ENCODE data around the gene DNAH2. TPM values are rescaled to one million over a fixed set of nuclear protein-coding genes. Genes with fewer than 3 reads are reported as not detected.

DNAH2 gene, protein sequence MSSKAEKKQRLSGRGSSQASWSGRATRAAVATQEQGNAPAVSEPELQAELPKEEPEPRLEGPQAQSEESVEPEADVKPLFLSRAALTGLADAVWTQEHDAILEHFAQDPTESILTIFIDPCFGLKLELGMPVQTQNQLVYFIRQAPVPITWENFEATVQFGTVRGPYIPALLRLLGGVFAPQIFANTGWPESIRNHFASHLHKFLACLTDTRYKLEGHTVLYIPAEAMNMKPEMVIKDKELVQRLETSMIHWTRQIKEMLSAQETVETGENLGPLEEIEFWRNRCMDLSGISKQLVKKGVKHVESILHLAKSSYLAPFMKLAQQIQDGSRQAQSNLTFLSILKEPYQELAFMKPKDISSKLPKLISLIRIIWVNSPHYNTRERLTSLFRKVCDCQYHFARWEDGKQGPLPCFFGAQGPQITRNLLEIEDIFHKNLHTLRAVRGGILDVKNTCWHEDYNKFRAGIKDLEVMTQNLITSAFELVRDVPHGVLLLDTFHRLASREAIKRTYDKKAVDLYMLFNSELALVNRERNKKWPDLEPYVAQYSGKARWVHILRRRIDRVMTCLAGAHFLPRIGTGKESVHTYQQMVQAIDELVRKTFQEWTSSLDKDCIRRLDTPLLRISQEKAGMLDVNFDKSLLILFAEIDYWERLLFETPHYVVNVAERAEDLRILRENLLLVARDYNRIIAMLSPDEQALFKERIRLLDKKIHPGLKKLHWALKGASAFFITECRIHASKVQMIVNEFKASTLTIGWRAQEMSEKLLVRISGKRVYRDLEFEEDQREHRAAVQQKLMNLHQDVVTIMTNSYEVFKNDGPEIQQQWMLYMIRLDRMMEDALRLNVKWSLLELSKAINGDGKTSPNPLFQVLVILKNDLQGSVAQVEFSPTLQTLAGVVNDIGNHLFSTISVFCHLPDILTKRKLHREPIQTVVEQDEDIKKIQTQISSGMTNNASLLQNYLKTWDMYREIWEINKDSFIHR (N-terminal part only)
- total RNA-seq: 0.36 TPM in 1 of 2 replicates, not detected in the other

DNA sequence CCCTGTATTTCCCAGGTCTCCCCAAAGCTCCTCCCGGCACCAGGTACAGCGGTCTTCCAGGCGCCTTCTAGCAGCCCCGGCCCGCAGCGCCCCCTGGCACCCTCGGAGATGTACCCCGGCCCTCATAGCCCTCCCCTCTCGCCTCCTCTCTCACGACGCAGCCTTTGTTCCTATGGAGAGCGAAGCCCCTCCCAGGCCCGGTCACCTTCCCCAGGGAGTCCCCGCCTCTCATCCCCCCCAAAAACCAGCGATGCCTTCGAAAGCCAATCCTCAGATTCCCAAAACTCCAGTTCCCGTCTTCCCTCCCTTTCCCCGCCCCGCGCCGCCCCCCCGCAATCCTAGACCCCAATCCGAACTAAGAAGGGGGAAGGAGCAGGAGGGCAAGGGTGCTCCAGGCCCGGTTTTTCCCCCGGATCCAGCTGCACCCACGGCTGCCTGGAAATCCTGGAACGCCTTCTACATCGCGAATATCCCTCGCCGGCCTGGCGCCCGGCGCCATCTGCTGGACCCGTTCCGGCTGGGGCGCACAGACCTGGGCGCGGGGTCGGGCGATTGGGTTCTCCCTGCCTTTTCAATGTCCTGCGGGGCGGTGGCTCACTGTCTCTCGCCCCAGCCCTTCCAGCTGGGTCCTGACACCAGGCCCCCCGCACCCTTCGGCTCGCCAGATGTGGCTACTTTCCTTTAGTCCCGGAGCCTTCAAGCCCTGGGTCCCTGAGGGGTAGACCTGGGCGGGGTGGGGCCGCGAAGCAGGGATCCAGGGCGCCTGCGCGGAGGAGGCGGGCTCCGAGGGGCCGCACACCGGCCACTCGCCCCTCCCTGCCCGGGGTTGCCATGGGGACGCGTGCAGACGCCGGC, at the start of gene DNAH2:
Gene DNAH2, plus strand, starts transcription at position 844 of the 855 bp plus-strand sequence. CDS start 1,991 bp downstream, outside the sequence.

DNA sequence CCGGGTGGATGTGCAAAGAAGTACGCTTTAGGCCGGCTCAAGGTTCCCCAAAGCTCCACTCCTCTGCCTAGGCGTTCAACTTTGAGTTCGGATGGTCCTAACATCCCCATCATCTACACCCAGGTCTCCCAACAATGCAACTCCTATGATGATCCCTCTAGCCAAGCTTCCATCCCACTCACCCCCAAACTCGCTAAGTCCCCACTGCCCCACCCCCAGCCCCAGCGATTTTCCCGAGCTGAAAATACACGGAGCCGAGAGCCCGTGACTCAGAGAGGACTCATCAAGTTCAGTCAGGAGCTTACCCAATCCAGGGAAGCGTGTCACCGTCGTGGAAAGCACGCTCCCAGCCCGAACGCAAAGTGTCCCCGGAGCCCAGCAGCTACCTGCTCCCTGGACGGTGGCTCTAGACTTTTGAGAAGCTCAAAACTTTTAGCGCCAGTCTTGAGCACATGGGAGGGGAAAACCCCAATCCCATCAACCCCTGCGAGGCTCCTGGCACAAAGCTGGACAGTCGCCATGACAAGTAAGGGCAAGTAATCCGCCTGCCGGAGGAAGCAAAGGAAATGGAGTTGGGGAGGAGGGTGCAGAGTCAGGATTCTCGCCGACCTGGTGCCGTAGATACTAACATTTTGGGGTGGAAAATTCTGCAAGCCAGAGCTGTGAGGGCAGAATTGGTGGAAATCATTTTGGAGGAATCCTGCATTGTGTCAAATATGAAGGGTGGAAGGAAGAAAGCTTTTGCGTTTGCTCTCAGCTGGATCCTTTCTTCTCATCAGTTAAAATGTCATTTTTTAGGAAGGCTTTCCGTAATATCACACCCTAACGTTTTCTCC, 30.3 kb upstream of the DNAH2 start, which contains the start of gene TP53:
Gene TP53, minus strand, starts transcription at position 419 of the 836 bp plus-strand sequence. CDS start 10,896 bp downstream, outside the sequence.

DNA sequence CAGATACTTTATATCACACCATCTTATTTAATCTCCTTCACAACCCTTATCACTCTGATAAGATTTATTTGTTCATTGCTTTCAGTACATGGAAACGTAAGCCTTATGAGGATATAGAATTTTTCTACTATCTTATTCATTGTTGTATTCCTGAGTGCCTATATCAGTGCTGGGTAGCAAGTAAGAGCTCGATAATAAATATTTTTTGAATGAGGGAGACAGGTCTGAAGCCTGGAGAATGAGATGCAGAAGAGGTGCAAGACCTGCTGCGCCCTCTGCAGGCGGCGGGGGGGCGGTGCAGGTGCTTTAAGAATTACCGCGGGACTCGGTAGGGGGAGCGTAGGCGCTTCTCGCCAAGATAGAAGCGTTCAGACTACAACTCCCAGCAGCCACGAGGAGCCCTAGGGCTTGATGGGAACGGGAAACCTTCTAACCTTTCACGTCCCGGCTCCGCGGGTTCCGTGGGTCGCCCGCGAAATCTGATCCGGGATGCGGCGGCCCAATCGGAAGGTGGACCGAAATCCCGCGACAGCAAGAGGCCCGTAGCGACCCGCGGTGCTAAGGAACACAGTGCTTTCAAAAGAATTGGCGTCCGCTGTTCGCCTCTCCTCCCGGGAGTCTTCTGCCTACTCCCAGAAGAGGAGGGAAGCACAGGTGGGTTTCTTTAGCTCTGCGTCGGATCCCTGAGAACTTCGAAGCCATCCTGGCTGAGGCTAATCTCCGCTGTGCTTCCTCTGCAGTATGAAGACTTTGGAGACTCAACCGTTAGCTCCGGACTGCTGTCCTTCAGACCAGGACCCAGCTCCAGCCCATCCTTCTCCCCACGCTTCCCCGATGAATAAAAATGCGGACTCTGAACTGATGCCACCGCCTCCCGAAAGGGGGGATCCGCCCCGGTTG, 29.4 kb upstream of the DNAH2 start, which contains the start of gene WRAP53:
Gene WRAP53, plus strand, starts transcription at position 570 of the 900 bp plus-strand sequence. Its CDS starts 172 bp downstream, at position 742.

DNA sequence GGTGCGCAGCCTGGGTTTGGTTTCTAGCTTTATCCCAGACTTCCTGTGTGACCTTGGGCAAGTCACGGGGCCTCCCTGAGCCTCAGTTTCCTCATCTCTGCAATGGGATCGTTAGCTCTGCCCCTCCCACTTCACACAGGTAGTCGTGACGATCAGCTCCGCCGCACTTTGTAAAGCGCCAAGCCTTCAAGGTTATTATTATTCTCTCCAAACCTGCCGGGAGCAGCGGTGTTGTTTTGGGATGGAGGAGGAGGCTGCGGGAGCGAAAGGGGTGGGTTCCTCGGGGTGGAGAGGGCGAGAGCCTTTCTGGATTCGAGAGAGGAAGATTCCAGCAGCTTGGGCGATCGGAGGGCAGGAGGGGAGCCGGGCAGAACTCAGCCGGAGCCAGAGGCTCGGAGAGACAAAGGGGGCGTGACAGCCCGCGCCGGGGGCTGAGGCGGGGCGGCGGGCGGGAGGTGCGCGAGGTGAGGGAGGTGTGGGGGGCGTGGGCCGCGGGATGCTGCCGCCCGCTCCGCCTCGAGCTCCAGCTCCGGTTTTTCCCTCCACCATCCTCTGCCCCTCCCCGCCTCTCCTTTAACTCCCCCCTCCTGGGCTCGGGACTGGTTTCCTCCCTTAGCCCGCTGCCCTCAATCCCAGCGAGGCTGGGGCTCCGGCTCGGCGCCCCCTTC, 12.8 kb upstream of the DNAH2 start, which contains the start of gene EFNB3:
Gene EFNB3, plus strand, starts transcription at position 602 of the 668 bp plus-strand sequence. CDS start 397 bp downstream, outside the sequence.

DNA sequence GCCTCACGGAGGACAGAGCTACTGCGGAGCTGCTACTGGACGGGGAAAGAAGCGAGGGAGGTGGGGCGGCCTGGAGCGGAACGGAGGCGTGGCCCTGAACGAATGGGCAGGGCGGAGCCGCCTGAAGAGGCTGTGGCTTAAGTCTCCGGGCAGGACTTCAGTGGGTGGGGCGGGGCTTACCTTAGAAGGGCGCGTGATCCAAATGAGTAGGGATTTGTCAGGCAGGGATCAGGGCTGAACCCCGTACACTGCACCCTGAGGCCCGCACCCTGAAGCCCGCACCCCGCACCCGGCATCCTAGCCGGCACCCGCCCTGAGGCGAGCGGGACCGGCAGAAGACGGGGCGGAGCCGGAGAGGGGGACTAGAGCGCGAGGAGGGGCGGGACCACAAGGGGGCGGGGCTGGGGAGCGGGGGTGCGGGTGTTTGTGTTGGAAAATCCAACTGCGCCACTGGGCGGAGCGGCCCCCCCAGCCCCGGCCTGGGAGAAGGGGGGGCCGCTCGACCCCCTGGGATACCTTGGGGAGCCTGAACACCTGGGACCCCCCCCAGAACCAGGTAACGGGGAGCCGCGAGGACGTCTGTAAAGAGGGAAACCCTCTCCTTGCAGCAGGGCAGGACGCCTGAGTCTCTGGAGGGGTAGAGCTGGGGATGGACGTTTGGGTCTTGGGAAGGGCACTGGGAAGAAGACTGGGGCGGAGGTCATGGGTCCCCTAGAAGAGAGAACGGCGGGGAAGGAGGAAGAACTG, 116.4 kb downstream of the DNAH2 start, which contains the start of gene KDM6B:
Gene KDM6B, plus strand, starts transcription at position 423 of the 747 bp plus-strand sequence. CDS start 11,338 bp downstream, outside the sequence.

DNA sequence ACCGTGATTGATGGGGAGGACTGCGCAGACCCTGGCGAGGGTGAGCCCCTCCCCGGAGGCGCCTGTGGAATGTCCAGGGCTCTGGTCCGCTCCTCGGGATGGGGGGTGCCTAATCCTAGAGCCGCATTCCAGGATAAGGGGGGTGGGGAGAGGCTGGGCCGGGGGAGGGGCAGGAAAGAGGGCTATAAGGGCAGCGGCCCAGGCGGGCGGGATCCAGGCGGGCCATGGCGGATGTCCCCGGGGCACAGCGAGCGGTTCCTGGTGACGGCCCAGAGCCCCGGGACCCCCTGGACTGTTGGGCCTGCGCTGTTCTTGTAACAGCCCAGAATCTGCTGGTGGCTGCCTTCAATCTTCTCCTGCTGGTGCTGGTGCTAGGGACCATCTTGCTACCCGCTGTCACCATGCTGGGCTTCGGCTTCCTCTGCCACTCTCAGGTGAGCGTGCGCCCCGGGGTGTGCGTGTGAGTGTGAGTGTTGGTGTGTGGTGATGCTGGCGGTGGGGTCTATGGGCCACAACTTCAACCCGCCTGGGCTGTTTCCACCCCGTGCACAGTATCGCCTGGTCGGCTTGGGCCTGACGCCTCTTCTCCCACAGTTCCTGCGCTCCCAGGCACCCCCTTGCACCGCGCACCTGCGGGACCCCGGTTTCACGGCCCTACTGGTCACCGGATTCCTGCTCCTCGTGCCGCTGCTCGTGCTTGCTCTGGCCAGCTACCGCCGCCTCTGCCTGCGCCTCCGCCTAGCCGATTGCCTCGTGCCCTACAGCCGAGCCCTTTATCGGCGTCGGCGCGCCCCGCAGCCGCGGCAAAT, 137.5 kb downstream of the DNAH2 start, which contains the start of gene TMEM88:
Gene TMEM88, plus strand, starts transcription at position 216 of the 809 bp plus-strand sequence. Its CDS starts 9 bp downstream, at position 225.

DNA sequence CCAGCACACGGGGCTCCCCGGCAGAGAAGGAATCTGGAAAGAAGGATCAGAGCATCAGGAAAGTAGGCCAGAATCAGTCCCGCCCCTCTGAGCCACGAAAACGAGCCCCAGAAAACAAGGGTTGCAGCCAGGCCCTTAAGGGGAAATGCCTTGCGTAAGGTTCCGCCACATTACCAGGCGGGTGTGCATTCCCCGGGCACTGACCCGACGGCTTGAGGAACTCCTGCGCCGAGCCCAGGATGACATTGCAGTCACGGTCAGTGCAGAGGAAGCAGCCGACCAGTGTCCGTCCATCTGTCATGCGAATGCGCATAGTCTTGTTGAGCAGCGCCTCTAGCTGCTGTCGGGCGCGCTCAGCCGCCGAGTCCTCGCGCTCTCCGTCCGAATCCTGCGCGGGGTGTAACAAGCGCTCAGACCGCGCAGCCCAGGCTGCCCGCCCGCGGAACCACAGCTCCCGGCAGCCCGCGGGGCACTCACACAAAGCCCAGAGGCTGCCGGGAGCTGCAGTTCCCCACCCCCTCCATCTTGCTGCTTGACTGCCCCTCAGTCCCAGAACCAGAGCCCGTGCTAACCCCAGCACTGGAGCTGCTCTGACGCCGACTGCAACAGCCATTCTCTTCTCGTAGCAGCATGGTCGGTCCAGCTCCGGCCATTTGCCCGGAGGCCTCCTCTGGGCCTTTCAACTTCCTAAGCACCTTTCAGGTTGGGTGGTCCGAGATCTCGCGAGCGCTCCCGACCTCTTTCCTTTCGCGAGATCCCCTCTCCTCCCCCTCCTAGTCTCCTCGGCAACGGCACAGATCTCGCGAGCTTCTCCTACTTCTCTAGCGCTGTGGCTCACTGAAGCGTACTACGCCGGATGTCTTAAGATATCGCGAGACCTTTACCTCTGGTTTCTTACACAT, 139.5 kb downstream of the DNAH2 start, which contains the start of gene NAA38:
Gene NAA38, minus strand, starts transcription at position 749 of the 902 bp plus-strand sequence. Its CDS starts 96 bp downstream, at position 653.

DNA sequence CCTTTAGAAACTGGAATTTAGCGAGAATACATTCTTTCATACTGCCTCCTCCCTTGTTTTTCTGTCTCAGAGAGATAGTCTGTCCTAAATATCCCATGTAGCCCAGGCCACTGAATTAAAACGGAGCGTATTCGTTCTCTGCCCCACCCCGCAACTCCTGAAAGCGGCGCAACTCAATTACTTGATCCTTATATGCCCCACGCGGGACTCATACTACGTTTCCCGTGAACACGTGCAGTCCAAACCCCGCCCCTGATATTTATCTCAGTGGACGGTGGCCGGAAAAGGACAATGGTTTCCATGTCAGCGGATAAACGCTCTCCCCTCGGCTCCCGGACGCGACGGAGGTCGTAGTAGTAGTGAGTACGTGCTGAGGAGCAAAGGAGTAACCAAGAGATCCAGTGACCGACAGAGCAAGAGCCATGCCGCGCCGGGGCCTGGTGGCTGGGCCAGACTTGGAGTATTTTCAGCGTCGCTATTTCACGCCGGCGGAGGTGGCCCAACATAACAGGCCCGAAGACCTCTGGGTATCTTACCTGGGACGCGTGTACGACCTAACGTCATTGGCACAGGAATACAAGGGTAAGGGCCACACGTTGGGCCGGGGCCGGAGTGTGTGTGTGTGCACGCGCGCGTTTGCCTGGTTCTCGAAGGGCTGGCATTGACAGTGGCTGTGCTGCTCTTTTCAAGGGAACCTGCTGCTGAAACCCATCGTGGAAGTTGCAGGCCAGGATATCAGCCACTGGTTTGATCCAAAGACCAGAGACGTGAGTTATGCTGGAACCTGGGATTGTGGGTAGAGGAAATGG, 140.4 kb downstream of the DNAH2 start, which contains the start of gene CYB5D1:
Gene CYB5D1, plus strand, starts transcription at position 291 of the 809 bp plus-strand sequence. Its CDS starts 132 bp downstream, at position 423.

Other genes starting within 250 kb of the DNAH2 start
- 17.6 and 23.3 TPM in 2 replicates for gene ZBTB4, start 238.1 kb upstream of the DNAH2 start, total RNA-seq
- not detected in 2 replicates for gene SLC35G6, start 236.3 kb upstream of the DNAH2 start, total RNA-seq
- 110 and 117 TPM in 2 replicates for gene POLR2A, start 233.4 kb upstream of the DNAH2 start, total RNA-seq
- gene TNFSF12, start 168.7 kb upstream of the DNAH2 start, total RNA-seq: 12.5 and 12.6 TPM in 2 replicates
- 2.7 and 3.1 TPM in 2 replicates for gene TNFSF13, start 159.0 kb upstream of the DNAH2 start, total RNA-seq
- gene SENP3, start 155.8 kb upstream of the DNAH2 start, total RNA-seq: 66.1 and 78.8 TPM in 2 replicates
- gene CD68, start 138.1 kb upstream of the DNAH2 start, total RNA-seq: 5.5 and 5.8 TPM in 2 replicates
- gene MPDU1, start 133.9 kb upstream of the DNAH2 start, total RNA-seq: 103 and 144 TPM in 2 replicates
- not detected in 2 replicates for gene SOX15, start 127.7 kb upstream of the DNAH2 start, total RNA-seq
- gene FXR2, start 102.8 kb upstream of the DNAH2 start, total RNA-seq: 30.5 and 33.8 TPM in 2 replicates
- 21.8 and 24.5 TPM in 2 replicates for gene SAT2, start 89.9 kb upstream of the DNAH2 start, total RNA-seq
- gene SHBG, start 87.6 kb upstream of the DNAH2 start, total RNA-seq: not detected in 2 replicates
- not detected in 2 replicates for gene ATP1B2, start 66.8 kb upstream of the DNAH2 start, total RNA-seq
- 84.7 and 89.0 TPM in 2 replicates for gene TP53, start 30.3 kb upstream of the DNAH2 start, total RNA-seq
- gene WRAP53, start 29.3 kb upstream of the DNAH2 start, total RNA-seq: 14.0 and 18.1 TPM in 2 replicates
- 0.36 and 0.53 TPM in 2 replicates for gene EFNB3, start 12.5 kb upstream of the DNAH2 start, total RNA-seq
- gene KDM6B, start 116.5 kb downstream of the DNAH2 start, total RNA-seq: 5.3 and 8.9 TPM in 2 replicates
- 6.5 and 32.5 TPM in 2 replicates for gene TMEM88, start 137.3 kb downstream of the DNAH2 start, total RNA-seq
- 53.8 and 65.8 TPM in 2 replicates for gene NAA38, start 139.8 kb downstream of the DNAH2 start, total RNA-seq
- 10.1 and 13.9 TPM in 2 replicates for gene CYB5D1, start 140.3 kb downstream of the DNAH2 start, total RNA-seq
- 87.8 and 102 TPM in 2 replicates for gene CHD3, start 171.0 kb downstream of the DNAH2 start, total RNA-seq
- 0.80 and 2.2 TPM in 2 replicates for gene RNF227, start 198.5 kb downstream of the DNAH2 start, total RNA-seq
- gene KCNAB3, start 212.1 kb downstream of the DNAH2 start, total RNA-seq: 0.72 and 1.2 TPM in 2 replicates
- gene TRAPPC1, start 214.2 kb downstream of the DNAH2 start, total RNA-seq: 45.9 and 46.4 TPM in 2 replicates
- 21.4 and 28.9 TPM in 2 replicates for gene CNTROB, start 214.5 kb downstream of the DNAH2 start, total RNA-seq

All from thoracic aorta endothelial cell (primary cell).